ENCODE measurements around the gene TMED4. TPM values are rescaled to one million over a fixed set of nuclear protein-coding genes. Genes with fewer than 3 reads are reported as not detected.

TMED4 gene
- total and polyA plus RNA-seq, 2 of the 13 experiments (the other 11 are each of a cell fraction or from before 2014, with no cell fraction given) = 81.4 to 109 TPM

GRCh38 chr7:44541028-44541869 is 40.8 kb downstream of the TMED4 start, which contains the start of gene NPC1L1 (continued):
- TF ChIP-seq HIC2 (CRISPR knock-in tag; IDR thresholded peaks at IDR 0.05; ENCODE audit: low read depth) (no peak), MLX (CRISPR knock-in tag; IDR thresholded peaks at IDR 0.05) (peak; percentile 44; the same call in 1 of the 2 replicates), THAP9 (CRISPR knock-in tag; IDR thresholded peaks at IDR 0.05; ENCODE audit: borderline replicate concordance) (peak; percentile 82), KDM6A (CRISPR knock-in tag; IDR thresholded peaks at IDR 0.05; ENCODE audit: low read depth) (no peak), MXI1 (IDR thresholded peaks at IDR 0.05; ENCODE audit: borderline replicate concordance, low read depth, low read length) (peak; percentile 63; the same call in 1 of the 3 replicates), ATF7-NPFF (CRISPR knock-in tag; IDR thresholded peaks at IDR 0.05; ENCODE audit: low read depth) (peak; percentile 67), ZFP91 (CRISPR knock-in tag; IDR thresholded peaks at IDR 0.05; ENCODE audit: borderline replicate concordance) (peak; percentile 86), SRF (IDR thresholded peaks at IDR 0.05; ENCODE audit: low read depth, low read length) (no peak), ZNF225 (CRISPR knock-in tag; IDR thresholded peaks at IDR 0.05) (peak; percentile 80; the same call in 1 of the 2 replicates), GTF2F1 (IDR thresholded peaks at IDR 0.05; ENCODE audit: low read length) (no peak), SP4 (CRISPR knock-in tag; IDR thresholded peaks at IDR 0.05) (peak; percentile 82), ZNF800 (CRISPR knock-in tag; IDR thresholded peaks at IDR 0.05) (no peak), HIVEP1 (CRISPR knock-in tag; IDR thresholded peaks at IDR 0.05) (no peak; the same call in 1 of the 2 replicates), ZBTB33 (CRISPR knock-in tag; IDR thresholded peaks at IDR 0.05) (0 out of 2 replicates have a peak, but pooled peaks have one; percentile 24), ZNF768 (CRISPR knock-in tag; IDR thresholded peaks at IDR 0.05) (peak; percentile 56; the same call in 1 of the 2 replicates), CCDC6 (CRISPR knock-in tag; IDR thresholded peaks at IDR 0.05) (peak; percentile 67; the same call in 1 of the 2 replicates), JUN (CRISPR knock-in tag; IDR thresholded peaks at IDR 0.05) (no peak), ISX (CRISPR knock-in tag; conservative IDR thresholded peaks at IDR 0.05) (no peak)
